GM18861 (cell line): ENCODE data around the gene KLHDC3.

Source experiments
- ATAC-seq: cut with Tn5 transposase; IDR thresholded peaks from one replicate; pipeline ENCODE4 v1.9.1; 2021; ENCODE audit not compliant: unreplicated experiment

The KLHDC3 gene

GRCh38 chr6:43054206-43054943 is 40.3 kb downstream of the KLHDC3 start:
- ATAC-seq = no peak

- ATAC-seq = no peak
Observed at GRCh38 chr6:43055966-43056365, 41.9 kb downstream of the KLHDC3 start.

DNA sequence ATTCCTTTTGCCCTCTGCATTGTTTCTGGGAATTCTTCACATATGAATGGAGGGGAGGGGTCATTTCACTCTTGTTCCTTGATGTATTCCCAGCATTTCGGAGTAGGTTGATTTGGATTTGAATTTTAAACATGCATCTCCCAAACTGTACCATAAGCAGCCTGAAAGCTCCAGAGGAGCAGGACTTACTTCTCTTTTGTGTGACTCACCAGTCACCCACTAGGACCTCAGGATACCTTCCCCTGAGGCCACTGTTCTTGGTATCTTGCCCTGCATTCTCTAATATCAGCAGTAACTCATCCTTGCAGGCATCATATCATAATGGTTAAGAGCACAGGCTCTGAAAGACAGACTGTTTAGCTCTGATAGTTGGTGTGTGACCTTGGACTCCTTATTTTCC is 44.5 kb downstream of the KLHDC3 start:
- no peak for ATAC-seq

DNA sequence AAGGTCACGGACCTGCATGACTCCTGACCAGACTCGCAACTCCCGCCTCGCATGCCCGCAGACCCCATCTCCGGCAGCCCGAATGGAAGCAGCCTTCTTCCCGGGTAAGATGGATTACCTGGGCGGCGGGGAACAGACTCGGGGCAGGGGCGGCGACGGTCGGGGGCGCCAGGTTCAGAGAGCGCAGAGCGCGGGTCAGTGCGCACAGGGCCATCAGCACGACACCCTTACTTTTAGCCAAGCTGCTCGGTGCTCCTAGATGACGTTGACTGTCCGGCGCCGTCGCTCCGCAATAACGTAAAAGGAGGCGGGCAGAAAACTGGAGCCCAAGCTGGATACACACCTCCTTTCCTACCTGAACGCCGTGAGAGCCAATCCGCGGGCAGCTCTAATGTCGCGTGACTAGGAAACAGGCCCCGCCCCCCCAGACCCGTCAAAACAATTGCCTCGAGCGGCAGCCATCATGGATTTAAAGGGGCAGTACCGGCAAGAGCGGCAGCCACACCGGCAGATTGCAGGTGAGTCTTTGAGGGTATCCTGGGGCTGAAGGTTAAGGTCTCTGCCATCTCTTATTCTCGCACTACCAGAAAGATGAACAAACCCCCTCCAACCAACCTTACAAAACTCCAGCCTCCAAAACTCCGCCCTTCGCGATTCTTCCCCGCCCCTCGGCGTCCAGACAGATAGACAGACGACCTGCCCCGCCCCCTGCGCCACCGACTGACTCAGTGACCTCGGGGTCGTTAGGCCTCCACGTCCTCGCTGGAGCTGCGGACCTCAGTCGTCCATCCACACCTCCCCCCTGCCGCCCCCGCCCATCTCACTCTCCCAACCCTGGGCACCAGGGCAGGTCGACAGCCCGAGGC is 45.4 kb downstream of the KLHDC3 start, which contains the start of the genes KLC4 and MRPL2:
TSS of gene KLC4 (plus strand) at position 464 of the 866 bp plus-strand sequence. CDS start 1,705 bp downstream, outside the sequence.
TSS of gene MRPL2 (minus strand) at position 267 of the 866 bp plus-strand sequence. CDS start at position 214, 53 bp downstream.
- ATAC-seq = peak; percentile 90

DNA sequence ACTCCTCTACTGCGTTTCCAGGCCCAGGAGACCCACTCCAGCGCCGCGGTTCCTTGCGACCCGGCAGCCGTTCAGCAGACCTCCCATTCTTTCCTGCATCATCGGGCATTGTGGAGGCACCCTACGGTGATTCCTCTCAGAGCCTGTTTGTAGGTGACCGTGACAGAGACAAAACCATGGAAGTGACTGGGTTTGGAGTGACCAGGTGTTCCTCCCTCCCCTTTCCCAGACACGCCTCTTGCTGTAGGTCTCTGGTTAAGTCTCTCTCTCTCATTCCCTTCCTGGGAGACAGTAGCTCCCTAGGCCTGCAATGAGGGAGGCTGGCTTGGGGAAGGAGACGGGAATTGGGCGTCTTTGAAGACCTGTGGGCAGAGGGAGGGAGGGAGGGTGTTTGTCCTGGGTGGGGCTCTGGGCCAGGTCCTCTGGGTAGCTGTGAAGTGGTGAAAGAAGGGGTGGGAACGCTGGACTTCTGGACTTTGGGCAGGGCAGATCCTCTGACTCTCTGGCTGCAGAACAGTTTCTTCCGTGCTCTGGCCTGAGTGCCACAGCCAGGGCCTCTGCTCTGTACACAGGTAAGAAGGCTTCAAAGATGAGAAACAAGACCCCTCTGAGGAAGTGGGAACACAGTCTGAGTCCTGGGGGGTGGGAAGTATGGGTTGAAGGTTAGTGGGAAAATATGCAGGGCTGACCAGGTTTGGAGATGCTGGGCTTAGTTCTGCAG is 46.1 kb downstream of the KLHDC3 start:
- no peak for ATAC-seq

- no peak for ATAC-seq
Observed at GRCh38 chr6:43060755-43061633, 46.9 kb downstream of the KLHDC3 start.

DNA sequence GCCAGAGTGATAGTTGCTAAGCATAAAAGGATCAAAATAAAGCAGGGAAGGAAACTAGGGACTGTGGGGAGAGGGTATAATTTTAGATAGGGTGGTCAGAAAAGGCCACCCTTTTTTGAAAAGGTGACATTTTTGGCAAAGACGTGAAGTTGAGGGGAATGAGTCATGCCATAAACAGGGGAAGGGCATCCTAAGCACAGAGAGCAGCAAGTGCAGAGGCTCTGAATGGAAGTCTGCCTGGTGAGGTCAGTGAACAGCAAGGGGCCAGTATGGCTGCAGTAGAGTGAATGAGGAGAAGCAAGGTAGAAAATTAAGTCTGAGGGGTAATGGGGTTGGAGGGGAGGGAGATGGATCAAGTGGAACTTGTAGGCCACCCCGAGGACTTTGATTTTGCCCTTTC is 47.8 kb downstream of the KLHDC3 start:
- ATAC-seq = no peak

- ATAC-seq = no peak
Observed at GRCh38 chr6:43062818-43063217, 48.8 kb downstream of the KLHDC3 start.

GRCh38 chr6:43070028-43070632 is 56.1 kb downstream of the KLHDC3 start:
- ATAC-seq = no peak
